Liver (tissue), 9 donors: ENCODE results near the gene KCNK3. TPM values are rescaled to one million over a fixed set of nuclear protein-coding genes. Genes with fewer than 3 reads are reported as not detected.
A peak's percentile ranks its signal among the peaks of the same experiment; 100 is the strongest.

Experiments
- DNase-seq: peaks from one replicate; pipeline ENCODE4 v3.0.0-alpha.2; 2017; ENCODE audit warnings: low spot score
- H3K27ac ChIP-seq, 2 donors: one replicate each; pipeline ENCODE4 v1.7.0; 2013; ENCODE audit warnings: inconsistent platforms in 2 of 2, low read length in 2 of 2, control low read depth in 1 of 2, low read depth in 1 of 2, mild to moderate bottlenecking in 1 of 2
- H3K27me3 ChIP-seq, 4 donors: one replicate each; pipeline versions ENCODE4 v1.6.1 to v1.7.0; 2013; ENCODE audit warnings: low read length in 3 of 4, inconsistent platforms in 1 of 4, mild to moderate bottlenecking in 1 of 4, moderate library complexity in 1 of 4; ENCODE audit not compliant: control insufficient read depth in 4 of 4, insufficient read depth in 4 of 4
- H3K36me3 ChIP-seq, 4 donors: one replicate each; pipeline versions ENCODE4 v1.6.1 to v1.7.0; 2013; ENCODE audit warnings: low read length in 3 of 4, mild to moderate bottlenecking in 3 of 4, low read depth in 1 of 4, moderate library complexity in 1 of 4; ENCODE audit not compliant: control insufficient read depth in 4 of 4, insufficient read depth in 3 of 4
- H3K4me1 ChIP-seq, 4 donors: one replicate each; pipeline versions ENCODE4 v1.6.1 to v1.7.0; 2013; ENCODE audit warnings: low read length in 3 of 4, mild to moderate bottlenecking in 3 of 4, moderate library complexity in 1 of 4; ENCODE audit not compliant: control insufficient read depth in 4 of 4, insufficient read depth in 4 of 4
- H3K4me3 ChIP-seq, 3 donors: one replicate each; pipeline versions ENCODE4 v1.6.1 to v1.7.0; 2013; ENCODE audit warnings: low read length in 3 of 3, control low read depth in 1 of 3, low read depth in 1 of 3, mild to moderate bottlenecking in 1 of 3
- H3K9ac ChIP-seq, 2 donors: one replicate each; pipeline ENCODE4 v1.7.0; 2013; ENCODE audit warnings: low read length in 2 of 2, mild to moderate bottlenecking in 2 of 2, moderate library complexity in 2 of 2, control low read depth in 1 of 2, low read depth in 1 of 2
- H3K9me3 ChIP-seq, 4 donors: one replicate each; pipeline versions ENCODE4 v1.6.1 to v1.7.0; 2013; ENCODE audit warnings: low read length in 3 of 4; ENCODE audit not compliant: control insufficient read depth in 4 of 4
- EGR1 ChIP-seq, 2 donors: IDR thresholded peaks; 2 replicates each; pipeline ENCODE4 v1.6.1; 2016 to 2018; ENCODE audit warnings: antibody characterized with exemption in 2 of 2, low read depth in 2 of 2
- FOXA1 ChIP-seq: IDR thresholded peaks from 2 replicates; pipeline ENCODE4 v1.6.1; 2016; ENCODE audit warnings: antibody characterized with exemption
- FOXA2 ChIP-seq: IDR thresholded peaks from 2 replicates; pipeline ENCODE4 v1.6.1; 2016; ENCODE audit warnings: antibody characterized with exemption
- GABPA ChIP-seq, 2 donors: IDR thresholded peaks in 1 of 2; conservative IDR thresholded peaks in 1 of 2; 2 replicates each; pipeline ENCODE4 v1.6.1; 2016; ENCODE audit warnings: antibody characterized with exemption in 2 of 2, mild to moderate bottlenecking in 1 of 2, moderate library complexity in 1 of 2
- HNF4A ChIP-seq, 2 donors: conservative IDR thresholded peaks; 2 replicates each; pipeline ENCODE4 v1.6.1; 2016; ENCODE audit warnings: antibody characterized with exemption in 2 of 2, mild to moderate bottlenecking in 2 of 2
- HNF4G ChIP-seq: IDR thresholded peaks from 2 replicates; pipeline ENCODE4 v1.6.1; 2016; ENCODE audit warnings: antibody characterized with exemption
- JUND ChIP-seq, 2 donors: IDR thresholded peaks; 2 replicates each; pipeline ENCODE4 v1.6.1; 2016; ENCODE audit warnings: antibody characterized with exemption in 2 of 2
- NR2F2 ChIP-seq: IDR thresholded peaks from 2 replicates; pipeline ENCODE4 v1.6.1; 2016; ENCODE audit warnings: antibody characterized with exemption
- RAD21 ChIP-seq, 2 donors: IDR thresholded peaks; 2 replicates each; pipeline ENCODE4 v1.6.1; 2016; ENCODE audit warnings: antibody characterized with exemption in 2 of 2, mild to moderate bottlenecking in 2 of 2
- REST ChIP-seq: IDR thresholded peaks from 2 replicates; pipeline ENCODE4 v1.6.1; 2016; ENCODE audit warnings: antibody characterized with exemption, mild to moderate bottlenecking
- RXRA ChIP-seq, 2 donors: IDR thresholded peaks; 2 replicates each; pipeline ENCODE4 v1.6.1; 2017 to 2018; ENCODE audit warnings: antibody characterized with exemption in 2 of 2, mild to moderate bottlenecking in 1 of 2
- SP1 ChIP-seq: IDR thresholded peaks from 2 replicates; pipeline ENCODE4 v1.6.1; 2018; ENCODE audit warnings: antibody characterized with exemption, mild to moderate bottlenecking
- TAF1 ChIP-seq: conservative IDR thresholded peaks from 2 replicates; pipeline ENCODE4 v1.6.1; 2016; ENCODE audit warnings: antibody characterized with exemption, mild to moderate bottlenecking
- YY1 ChIP-seq: IDR thresholded peaks from 2 replicates; pipeline ENCODE4 v1.6.1; 2016; ENCODE audit warnings: antibody characterized with exemption, mild to moderate bottlenecking
- ZBTB33 ChIP-seq: IDR thresholded peaks from 2 replicates; pipeline ENCODE4 v1.6.1; 2016; ENCODE audit warnings: antibody characterized with exemption
- WGBS: extraction: QIAGEN DNeasy Blood & Tissue Kit; methylation state at CpG from one replicate; pipeline ENCODE4 v1.1.7; 2013; 5-methylcytosine and 5-hydroxymethylcytosine counted together
- polyA plus RNA-seq, 2 donors: library from polyadenylated mRNA; stranded (reverse) in 1 of 2; unstranded in 1 of 2; fragments of 200-250 nt in 1 of 2; fragments of >200 nt in 1 of 2; fragmentation: Nextera tagmentation in 1 of 2; extraction: Ambion mirVana in 1 of 2; gene quantifications; one replicate each; pipeline versions ENCODE4 v1.2.1 to v1.2.3, GENCODE V29; 2013 to 2015
- total RNA-seq, 2 donors: library from RNA; depleted of rRNA; stranded (reverse); fragments of >200 nt; gene quantifications; one replicate each; pipeline ENCODE4 v1.2.3, GENCODE V29; 2014
- TF ChIP-seq, protein P1 (sequence below): IDR thresholded peaks from 2 replicates; pipeline ENCODE4 v1.6.1; 2016; ENCODE audit warnings: antibody characterized with exemption
- TF ChIP-seq, protein P2 (sequence below): fragments of 150-350 bp; IDR thresholded peaks from 2 replicates; pipeline ENCODE4 v1.5.1; 2017; ENCODE audit warnings: improper control_type of control experiment, low read depth, low read length; ENCODE audit not compliant: missing input control
- donor health status: healthy.
- donor health status: healthy.
- donor health status: healthy.
- donor health status: healthy.
- donor health status: healthy.

Gene KCNK3
- total and polyA plus RNA-seq, 4 donors: 0.78 to 6.6 (median 2.6) TPM; not detected in 1

GRCh38 chr2:26645762-26646161, 46.8 kb upstream of the KCNK3 start:
- 80% methylated on average over 10 of the region's 10 CpGs for WGBS
- no peak overlapping the region for H3K9ac ChIP-seq
- no peak for DNase-seq
- no peaks in the 10 kb centered on the region for H3K36me3 ChIP-seq
- H3K27me3 ChIP-seq: peaks cover 0 to 18% (median 0%) of the 10 kb centered on the region in 4 donors
- no peaks in the 10 kb centered on the region for H3K4me1 ChIP-seq
- H3K4me3 ChIP-seq: no peak overlapping the region
- H3K27ac ChIP-seq: no peak overlapping the region
- no peaks in the 10 kb centered on the region for H3K9me3 ChIP-seq
- TF ChIP-seq, protein P1, sequence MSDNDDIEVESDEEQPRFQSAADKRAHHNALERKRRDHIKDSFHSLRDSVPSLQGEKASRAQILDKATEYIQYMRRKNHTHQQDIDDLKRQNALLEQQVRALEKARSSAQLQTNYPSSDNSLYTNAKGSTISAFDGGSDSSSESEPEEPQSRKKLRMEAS: no peak
- no peak for TF ChIP-seq REST
- TF ChIP-seq HNF4G: no peak
- no peak for TF ChIP-seq FOXA1
- TF ChIP-seq RAD21 (IDR thresholded peaks at IDR 0.05): no peak
- TF ChIP-seq ZBTB33: no peak
- no peak for TF ChIP-seq YY1
- TF ChIP-seq HNF4A (conservative IDR thresholded peaks at IDR 0.05): no peak
- no peak for TF ChIP-seq JUND (IDR thresholded peaks at IDR 0.05)
- no peak for TF ChIP-seq FOXA2

- peaks cover 0 to 20% (median 0%) of the 10 kb centered on the region in 4 donors for H3K27me3 ChIP-seq
- H3K9ac ChIP-seq: no peak overlapping the region
- no peak overlapping the region for H3K27ac ChIP-seq
- peak; percentile 19 for DNase-seq
- 67% methylated on average over 6 of the region's 6 CpGs for WGBS
- H3K4me3 ChIP-seq: no peak overlapping the region
- no peaks in the 10 kb centered on the region for H3K4me1 ChIP-seq
- no peaks in the 10 kb centered on the region for H3K9me3 ChIP-seq
- no peaks in the 10 kb centered on the region for H3K36me3 ChIP-seq
- TF ChIP-seq, protein P2, sequence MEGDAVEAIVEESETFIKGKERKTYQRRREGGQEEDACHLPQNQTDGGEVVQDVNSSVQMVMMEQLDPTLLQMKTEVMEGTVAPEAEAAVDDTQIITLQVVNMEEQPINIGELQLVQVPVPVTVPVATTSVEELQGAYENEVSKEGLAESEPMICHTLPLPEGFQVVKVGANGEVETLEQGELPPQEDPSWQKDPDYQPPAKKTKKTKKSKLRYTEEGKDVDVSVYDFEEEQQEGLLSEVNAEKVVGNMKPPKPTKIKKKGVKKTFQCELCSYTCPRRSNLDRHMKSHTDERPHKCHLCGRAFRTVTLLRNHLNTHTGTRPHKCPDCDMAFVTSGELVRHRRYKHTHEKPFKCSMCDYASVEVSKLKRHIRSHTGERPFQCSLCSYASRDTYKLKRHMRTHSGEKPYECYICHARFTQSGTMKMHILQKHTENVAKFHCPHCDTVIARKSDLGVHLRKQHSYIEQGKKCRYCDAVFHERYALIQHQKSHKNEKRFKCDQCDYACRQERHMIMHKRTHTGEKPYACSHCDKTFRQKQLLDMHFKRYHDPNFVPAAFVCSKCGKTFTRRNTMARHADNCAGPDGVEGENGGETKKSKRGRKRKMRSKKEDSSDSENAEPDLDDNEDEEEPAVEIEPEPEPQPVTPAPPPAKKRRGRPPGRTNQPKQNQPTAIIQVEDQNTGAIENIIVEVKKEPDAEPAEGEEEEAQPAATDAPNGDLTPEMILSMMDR: no peak
- TF ChIP-seq SP1: no peak
- no peak for TF ChIP-seq GABPA (IDR thresholded peaks at IDR 0.05 in 1 of 2, conservative IDR thresholded peaks at IDR 0.05 in 1 of 2)
- no peak for TF ChIP-seq EGR1 (IDR thresholded peaks at IDR 0.05; ENCODE audit: low read depth in 2 of 2)
- no peak for TF ChIP-seq RXRA (IDR thresholded peaks at IDR 0.05)
- no peak for TF ChIP-seq NR2F2
- TF ChIP-seq FOXA2: no peak
- no peak for TF ChIP-seq JUND (IDR thresholded peaks at IDR 0.05)
- TF ChIP-seq HNF4A (conservative IDR thresholded peaks at IDR 0.05): no peak
- TF ChIP-seq FOXA1: no peak
- TF ChIP-seq, protein P1: no peak
- no peak for TF ChIP-seq REST
- TF ChIP-seq ZBTB33: no peak
- no peak for TF ChIP-seq TAF1
Observed at GRCh38 chr2:26646986-26647672, 45.4 kb upstream of the KCNK3 start.
